WTC11 (cell line): ENCODE measurements around the gene APOH. TPM values are rescaled to one million over a fixed set of nuclear protein-coding genes. Genes with fewer than 3 reads are reported as not detected.

ENCODE experiments used
- ATAC-seq: fragments of 200-7000 bp; cut with Tn5 transposase; 2 replicates; pipeline ENCODE4 v1.10.0; 2021; ENCODE audit warnings: mild to moderate bottlenecking, moderate library complexity
- CTCF ChIA-PET: fragments of 300-600 bp; sonication (Branson Sonifier 250); formaldehyde crosslinking; loops from one replicate; lab custom pipeline; 2021; ENCODE audit warnings: antibody characterized with exemption; lab: Charles Lee
- POLR2A ChIA-PET: fragments of 350-600 bp; sonication (Branson Sonifier 250); formaldehyde crosslinking; loops from one replicate; lab custom pipeline; 2021; ENCODE audit warnings: antibody characterized with exemption; lab: Charles Lee
- DNase-seq: peaks from one replicate; pipeline ENCODE4 v3.0.0; 2021; ENCODE audit warnings: low spot score
- H3K27ac Mint-ChIP-seq: 2 replicates; pipeline ENCODE4 v1.8.0; 2021; ENCODE audit warnings: mixed read lengths
- H3K27me3 Mint-ChIP-seq: 2 replicates; pipeline ENCODE4 v1.8.0; 2021; ENCODE audit warnings: low read depth, mild to moderate bottlenecking, moderate library complexity, mixed read lengths
- H3K36me3 Mint-ChIP-seq: 2 replicates; pipeline ENCODE4 v1.8.0; 2021; ENCODE audit warnings: mixed read lengths
- H3K4me1 Mint-ChIP-seq: 2 replicates; pipeline ENCODE4 v1.8.0; 2022; ENCODE audit warnings: mixed read lengths
- H3K4me3 Mint-ChIP-seq: 2 replicates; pipeline ENCODE4 v1.8.0; 2021; ENCODE audit warnings: mild to moderate bottlenecking, moderate library complexity, mixed read lengths
- H3K9me3 Mint-ChIP-seq: 2 replicates; pipeline ENCODE4 v1.8.0; 2021; ENCODE audit warnings: mixed read lengths
- AR ChIP-seq: fragments of 250-450 bp; sonication (Bioruptor Pico); IDR thresholded peaks from 2 replicates; pipeline ENCODE4 v1.9.0; 2021; ENCODE audit warnings: mild to moderate bottlenecking
- ATF2 ChIP-seq: sonication (generic); formaldehyde crosslinking; IDR thresholded peaks from 2 replicates; pipeline ENCODE4 v1.8.1; 2022; ENCODE audit warnings: low read depth, missing genetic modification reagents, borderline replicate concordance
- ATF3 ChIP-seq: sonication (generic); formaldehyde crosslinking; conservative IDR thresholded peaks from 2 replicates; pipeline ENCODE4 v1.8.1; 2022; ENCODE audit warnings: mild to moderate bottlenecking, missing genetic modification reagents
- ATF6 ChIP-seq: sonication (generic); formaldehyde crosslinking; IDR thresholded peaks from 2 replicates; pipeline ENCODE4 v1.8.1; 2023; ENCODE audit warnings: mild to moderate bottlenecking, missing genetic modification reagents
- CTCF ChIP-seq: fragments of 200-600 bp; IDR thresholded peaks from 2 replicates; pipeline ENCODE4 v1.8.0; 2022; ENCODE audit warnings: antibody characterized with exemption
- GABPB1 ChIP-seq: sonication (generic); formaldehyde crosslinking; IDR thresholded peaks from 2 replicates; pipeline ENCODE4 v1.8.1; 2023; ENCODE audit warnings: mild to moderate bottlenecking, missing genetic modification reagents
- GTF2I ChIP-seq: fragments of 250-450 bp; sonication (Bioruptor Pico); conservative IDR thresholded peaks from 2 replicates; pipeline ENCODE4 v1.4.0; 2021; ENCODE audit warnings: mild to moderate bottlenecking
- KAT7 ChIP-seq: sonication (generic); formaldehyde crosslinking; IDR thresholded peaks from 2 replicates; pipeline ENCODE4 v1.8.1; 2023; ENCODE audit warnings: missing genetic modification reagents, mild to moderate bottlenecking, borderline replicate concordance
- MAX ChIP-seq: sonication (generic); formaldehyde crosslinking; IDR thresholded peaks from 2 replicates; pipeline ENCODE4 v1.8.0; 2022; ENCODE audit warnings: mild to moderate bottlenecking, missing genetic modification reagents
- MYBL2 ChIP-seq: sonication (generic); formaldehyde crosslinking; IDR thresholded peaks from 2 replicates; pipeline ENCODE4 v1.8.1; 2023; ENCODE audit warnings: mild to moderate bottlenecking, moderate library complexity, missing genetic modification reagents
- RORB ChIP-seq: fragments of 250-450 bp; sonication (Bioruptor Pico); IDR thresholded peaks from 2 replicates; pipeline ENCODE4 v1.9.0; 2021; ENCODE audit warnings: mild to moderate bottlenecking
- TEAD4 ChIP-seq: sonication (generic); formaldehyde crosslinking; IDR thresholded peaks from 2 replicates; pipeline ENCODE4 v1.8.0; 2022; ENCODE audit warnings: mild to moderate bottlenecking, missing genetic modification reagents
- ZNF317 ChIP-seq: sonication (generic); formaldehyde crosslinking; IDR thresholded peaks from 2 replicates; pipeline ENCODE4 v1.8.1; 2023; ENCODE audit warnings: low read depth, mild to moderate bottlenecking, moderate library complexity, missing genetic modification reagents, borderline replicate concordance
- ZNF396 ChIP-seq: fragments of 250-450 bp; sonication (Bioruptor Pico); IDR thresholded peaks from 2 replicates; pipeline ENCODE4 v1.8.0; 2021; ENCODE audit warnings: mild to moderate bottlenecking, moderate library complexity, borderline replicate concordance
- total RNA-seq: library from RNA; stranded (reverse); gene quantifications from 3 replicates; pipeline ENCODE4 v1.2.3, GENCODE V29; 2021

Gene APOH
- total RNA-seq, 1 experiment from 2014 or later: 1.2 TPM

- TF ChIP-seq ATF2 (CRISPR knock-in tag) (no peak), ATF3 (no peak), ZNF317 (CRISPR knock-in tag) (no peak), CTCF (no peak), MAX (CRISPR knock-in tag) (no peak), ATF6 (CRISPR knock-in tag) (no peak)
- TF ChIP-seq, all 79 proteins: peak for 0
These were observed 40.9 kb upstream of the APOH start (continued) for GRCh38 chr17:66270106-66270505.

GRCh38 chr17:66268247-66268927, 39.2 kb upstream of the APOH start:
- ATAC-seq: no peak
- Mint-ChIP-seq H3K27me3 (peaks cover 2% of the 10 kb centered on the region; the same call in 1 of the 2 replicates), H3K27ac (no peak overlapping the region), H3K4me1 (no peaks in the 10 kb centered on the region), H3K9me3 (peaks cover 43% of the 10 kb centered on the region), H3K4me3 (no peak overlapping the region), H3K36me3 (peaks cover 19% of the 10 kb centered on the region)
- ChIA-PET POLR2A (no interaction called here), CTCF (interaction anchor here (0.6 kb wide), 1 partner anchor 44 kb away, joined by 3 read pairs; no protein-coding TSS in a partner anchor)
- no peak for TF ChIP-seq ZNF396 (CRISPR knock-in tag)
- TF ChIP-seq TEAD4 (CRISPR knock-in tag): no peak
- TF ChIP-seq AR (CRISPR knock-in tag): no peak
- no peak for TF ChIP-seq MYBL2
- no peak for TF ChIP-seq GTF2I (CRISPR knock-in tag)
- TF ChIP-seq GABPB1: no peak
- no peak for TF ChIP-seq KAT7 (CRISPR knock-in tag)
- TF ChIP-seq ZNF317 (CRISPR knock-in tag): no peak
- TF ChIP-seq RORB (CRISPR knock-in tag): no peak
- DNase-seq: no peak
